D341Med (cell line): ENCODE results near the gene CACTIN.
A peak's percentile ranks its signal among the peaks of the same experiment; 100 is the strongest.

Experiments
- DNase-seq: peaks from one replicate; pipeline ENCODE4 v3.0.0; 2012; ENCODE audit warnings: low spot score

CACTIN gene

DNA sequence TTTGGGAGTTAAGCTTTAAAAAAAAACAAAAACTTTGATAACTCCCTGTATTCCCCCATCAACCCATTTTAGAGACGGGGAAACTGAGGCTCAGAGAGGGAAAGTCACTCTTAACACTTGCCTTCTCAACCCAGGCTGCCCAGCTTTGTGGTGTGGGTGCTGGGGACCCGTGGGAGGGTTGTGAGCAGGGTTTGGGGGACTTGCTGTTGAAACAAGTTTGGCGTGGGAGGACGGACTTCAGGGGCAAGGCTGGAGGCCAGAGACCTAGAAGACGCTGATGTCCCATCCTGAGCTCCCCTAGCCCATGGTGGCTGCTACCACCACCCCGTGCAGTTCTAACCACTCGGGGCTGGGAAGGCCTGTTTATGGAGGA lies 747 bp upstream of the CACTIN start:
- DNase-seq, result no peak

DNA sequence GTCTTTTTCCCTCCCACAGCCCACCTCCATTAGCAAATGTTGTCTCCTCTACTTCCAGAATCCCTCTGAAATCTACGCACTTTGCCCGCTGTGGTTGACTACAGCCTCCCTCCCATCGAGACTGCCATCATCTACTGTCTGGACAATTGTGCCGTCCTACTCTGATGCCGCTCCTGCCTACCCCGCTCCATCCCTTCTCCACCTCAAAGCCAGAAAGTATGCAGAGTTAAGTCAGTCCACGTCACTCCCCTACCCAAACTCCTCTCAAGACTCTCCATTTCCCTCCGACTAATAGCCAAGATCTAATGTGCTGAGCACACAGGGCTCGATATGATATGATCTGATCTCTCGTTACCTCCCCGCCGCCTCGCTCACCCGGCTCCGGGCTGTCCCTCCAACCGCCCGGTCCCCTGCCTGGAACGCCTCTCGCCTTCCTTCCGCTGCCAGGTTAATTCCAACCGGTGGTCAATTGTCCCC lies 556 bp downstream of the CACTIN start:
- DNase-seq, result no peak

DNA sequence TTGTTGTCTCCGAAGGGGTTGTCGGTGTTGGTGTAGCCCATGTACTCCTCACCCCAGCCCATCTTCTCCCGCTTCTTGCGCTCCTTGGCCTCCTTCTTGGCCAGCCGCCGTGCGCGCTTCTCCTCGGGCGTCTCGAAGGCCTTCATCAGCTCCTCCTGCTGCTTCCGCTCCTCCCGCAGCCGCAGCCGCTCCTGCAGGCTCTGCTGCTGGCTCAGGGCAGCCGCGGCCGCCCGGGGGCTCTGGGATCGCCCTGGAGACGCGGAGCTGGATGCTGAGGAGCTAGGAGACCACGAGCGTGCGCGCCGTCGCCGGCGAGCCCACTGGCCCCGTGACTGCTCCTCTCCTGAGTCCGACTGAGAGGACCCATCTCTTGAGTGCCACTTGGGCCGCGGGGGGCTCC lies 2.9 kb downstream of the CACTIN start:
- DNase-seq, result no peak

DNA sequence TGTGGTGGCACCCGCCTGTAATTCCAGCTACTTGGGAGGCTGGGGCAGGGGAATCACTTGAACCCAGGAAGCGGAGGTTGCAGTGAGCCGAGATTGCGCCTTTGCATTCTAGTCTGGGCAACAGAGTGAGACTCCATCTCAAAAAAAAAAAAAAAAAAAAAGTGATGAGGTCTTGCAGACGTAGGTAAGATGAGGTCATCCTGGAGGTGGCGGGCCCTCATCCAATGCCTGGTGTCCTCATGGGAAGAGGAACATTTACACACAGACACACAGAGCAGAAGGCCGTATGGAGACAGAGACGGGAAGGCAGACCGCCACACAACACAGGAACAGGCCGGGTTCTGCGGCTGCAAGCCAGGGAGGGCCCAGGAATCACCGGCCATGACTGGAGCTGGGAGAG lies 4.4 kb downstream of the CACTIN start:
- DNase-seq, result no peak

DNA sequence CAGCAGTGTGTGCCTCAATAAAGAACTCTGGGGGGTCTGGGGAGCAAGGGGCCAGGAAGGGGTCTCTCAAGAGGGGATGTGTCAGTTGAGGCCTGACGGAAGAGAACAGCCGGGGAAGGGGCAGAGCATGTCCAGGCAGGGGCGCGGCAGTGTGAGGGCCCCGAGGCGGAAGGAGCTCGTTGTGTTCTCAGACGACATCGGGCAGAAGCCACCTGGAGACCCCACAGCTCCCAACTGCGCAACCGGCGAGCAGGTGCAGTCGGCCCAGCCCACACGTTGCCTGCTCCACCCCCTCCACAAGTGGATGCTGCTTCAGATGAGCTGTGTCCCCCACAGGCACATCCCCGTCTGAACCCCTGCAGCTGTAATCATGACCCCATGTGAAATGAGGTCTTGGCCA lies 4.9 kb downstream of the CACTIN start:
- no peak for DNase-seq

DNA sequence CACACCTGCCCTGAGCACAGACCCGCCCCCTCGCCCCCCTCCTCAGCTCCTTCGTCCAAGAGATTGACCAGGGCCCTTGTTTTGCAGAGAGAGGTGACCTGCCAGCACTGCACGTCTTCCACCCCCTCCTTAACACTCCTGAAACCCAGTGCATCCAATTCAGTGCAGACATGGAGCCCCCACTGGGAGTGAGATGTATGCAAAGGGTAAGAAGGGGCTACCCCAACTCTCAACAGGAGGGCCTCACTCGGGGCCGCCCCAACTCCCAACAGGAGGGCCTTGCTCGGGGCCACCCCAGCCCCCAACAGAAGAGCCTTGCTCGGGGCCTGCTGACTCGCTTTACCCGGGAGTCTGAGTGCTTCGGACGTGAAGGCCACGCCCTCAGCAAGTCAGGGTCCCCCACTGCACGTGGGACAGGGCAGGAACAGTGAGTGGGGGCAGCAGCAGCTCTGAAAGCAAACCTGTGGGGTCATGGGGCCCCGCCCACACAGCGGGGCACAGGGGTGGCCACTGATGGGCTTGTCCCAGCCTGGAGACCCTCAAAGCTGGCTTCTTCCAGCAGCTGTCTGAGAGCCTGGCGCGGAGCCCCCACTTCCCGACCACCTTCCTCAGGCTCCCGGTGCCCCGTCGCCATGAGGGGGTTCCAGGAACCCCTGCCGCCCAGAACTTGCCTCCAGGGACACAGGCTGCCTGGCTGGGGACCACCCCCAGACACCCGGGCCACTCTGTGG lies 5.6 kb downstream of the CACTIN start:
- DNase-seq, result no peak

DNA sequence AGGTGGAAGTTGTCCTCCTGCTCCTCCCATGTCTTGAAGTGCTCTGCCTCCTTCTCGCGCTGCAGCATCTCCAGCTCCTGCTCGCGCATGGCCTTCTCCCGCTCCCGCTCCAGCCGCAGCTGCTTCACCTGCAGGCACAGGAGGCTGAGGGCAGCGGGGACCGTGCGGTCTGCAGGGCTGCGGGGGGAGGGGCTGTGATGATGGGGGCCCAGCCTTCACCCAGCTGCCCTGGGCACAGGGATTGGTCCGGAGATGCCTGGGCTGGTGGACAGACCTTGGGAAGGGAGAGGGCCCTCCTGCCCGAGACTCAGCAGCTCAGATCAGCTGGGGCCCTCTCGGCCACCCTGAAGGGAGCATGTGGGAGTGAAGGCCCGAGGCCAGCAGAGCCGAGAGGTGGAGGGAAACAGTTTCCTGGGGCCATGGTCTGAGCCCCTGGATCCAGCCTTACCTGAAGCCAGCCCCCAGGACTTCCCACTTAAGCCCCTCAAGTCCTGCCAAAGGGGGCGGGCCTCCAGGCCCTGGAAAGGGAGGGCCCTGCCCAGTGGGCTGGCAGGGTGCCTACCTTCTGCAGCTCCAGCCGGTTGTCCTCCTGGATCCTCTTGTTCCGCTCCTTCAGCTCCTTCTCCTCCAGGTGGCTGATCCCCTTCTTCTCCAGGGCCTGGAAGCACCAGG lies 6.3 kb downstream of the CACTIN start:
- DNase-seq, result no peak

DNA sequence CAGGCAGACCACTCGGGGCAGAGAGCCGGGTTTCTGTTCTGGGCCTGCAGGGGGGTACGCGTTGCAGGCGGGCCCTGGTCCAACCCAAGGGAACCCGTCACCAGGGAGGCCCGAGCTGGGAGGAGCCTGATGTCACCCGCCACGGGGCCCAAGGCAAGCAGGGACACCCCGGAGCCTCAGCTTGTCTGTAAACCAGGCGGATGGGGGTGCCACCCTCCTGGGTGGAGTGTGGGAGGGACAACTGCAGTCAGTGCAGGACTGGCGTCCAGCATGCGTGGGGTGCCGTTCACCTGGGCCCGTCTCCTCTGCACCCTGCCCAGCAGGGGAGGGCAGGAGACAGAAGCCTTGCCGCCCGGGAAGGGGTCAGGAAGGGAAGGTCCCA lies 7.0 kb downstream of the CACTIN start:
- DNase-seq, result no peak

DNA sequence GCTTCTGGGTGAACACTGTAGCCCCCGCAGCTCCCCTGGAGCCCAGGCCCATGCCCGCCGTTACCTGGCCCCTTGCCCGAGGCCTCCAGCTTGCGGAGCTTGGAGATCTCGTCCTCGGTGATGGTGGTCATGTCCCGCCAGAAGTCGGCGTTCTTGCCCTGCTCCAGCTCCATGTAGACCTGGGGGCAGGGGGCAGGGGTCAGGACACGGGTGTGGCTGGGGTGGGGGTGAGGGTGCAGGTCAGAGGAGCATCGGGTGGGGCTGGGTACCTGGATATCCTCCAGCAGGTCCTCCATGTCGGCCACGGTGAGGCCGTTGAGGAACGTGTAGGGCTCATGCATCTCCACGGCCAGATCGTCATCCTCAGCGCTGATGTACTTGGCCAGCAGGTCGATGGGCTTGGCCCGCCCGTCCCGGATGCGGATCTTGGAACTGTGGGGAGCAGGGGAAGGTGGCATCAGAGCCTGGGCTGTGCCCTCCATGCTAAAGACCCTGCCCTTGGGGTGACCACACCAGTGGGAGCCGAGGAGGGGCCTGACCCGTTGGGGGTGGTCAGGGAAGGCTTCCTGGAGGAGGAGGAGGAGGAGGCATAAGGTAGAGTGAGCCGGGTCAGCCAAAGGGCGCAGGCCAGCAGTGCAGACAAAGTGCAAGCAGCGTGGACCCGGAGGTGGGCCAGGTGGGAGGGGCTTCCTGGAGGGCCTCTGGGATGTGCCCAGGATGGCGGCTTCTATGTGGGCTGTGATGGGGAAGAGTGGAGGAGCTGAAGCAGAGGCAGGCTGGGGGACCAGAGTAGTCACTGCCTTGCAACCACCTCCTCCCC lies 7.6 kb downstream of the CACTIN start:
- no peak for DNase-seq

DNA sequence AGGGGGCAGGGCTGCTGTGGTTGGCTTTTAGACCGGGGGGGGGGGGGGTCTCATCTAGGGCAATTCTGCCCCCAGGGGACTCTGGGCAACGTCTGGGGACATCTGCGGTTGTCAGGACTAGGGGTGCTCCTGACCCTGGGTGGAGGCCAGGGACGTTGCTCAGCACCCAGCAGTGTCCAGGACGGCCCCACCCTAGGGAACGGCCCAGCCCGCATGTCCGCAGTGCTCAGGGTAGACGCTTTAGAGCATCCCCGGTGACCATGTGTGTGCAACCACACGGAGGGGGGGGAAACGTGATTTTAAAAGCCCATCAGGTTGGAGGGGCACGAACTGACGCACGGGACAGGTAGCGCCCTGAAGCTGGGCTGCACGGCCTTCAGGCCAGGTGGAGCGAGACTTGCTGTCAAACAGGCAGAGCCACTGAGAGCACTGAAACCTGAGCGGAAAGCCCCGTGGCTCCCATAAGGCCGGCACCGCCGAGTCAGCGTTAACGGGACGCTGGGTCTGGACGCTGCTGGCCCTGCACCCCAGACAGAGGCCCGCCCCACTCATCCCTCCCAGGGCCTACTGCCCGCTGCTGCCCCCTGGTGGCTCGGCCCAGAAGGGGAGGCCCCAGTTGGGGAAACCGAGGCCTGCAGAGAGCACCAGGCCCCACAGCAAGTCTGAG lies 8.3 kb downstream of the CACTIN start:
- DNase-seq, result peak; percentile 83

DNA sequence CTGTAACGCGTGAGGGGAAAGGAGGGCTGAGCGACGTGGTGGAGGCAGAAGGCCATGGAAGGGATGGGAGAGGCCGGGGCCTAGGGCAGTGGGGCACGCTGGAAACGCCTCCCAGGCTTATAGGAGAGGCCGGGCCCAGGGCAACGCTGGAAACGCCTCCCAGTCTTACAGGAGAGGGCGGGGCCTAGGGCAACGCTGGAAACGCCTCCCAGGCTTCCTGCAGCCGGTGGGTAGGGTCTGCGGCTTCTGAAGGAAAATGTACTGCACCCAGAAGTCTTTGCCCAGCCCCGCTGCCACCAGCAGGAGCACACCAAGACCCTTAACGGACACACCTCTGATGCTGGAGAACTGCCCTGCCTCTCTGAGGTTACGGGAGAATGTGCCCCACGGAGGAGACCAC lies 9.1 kb downstream of the CACTIN start:
- DNase-seq, result no peak

DNA sequence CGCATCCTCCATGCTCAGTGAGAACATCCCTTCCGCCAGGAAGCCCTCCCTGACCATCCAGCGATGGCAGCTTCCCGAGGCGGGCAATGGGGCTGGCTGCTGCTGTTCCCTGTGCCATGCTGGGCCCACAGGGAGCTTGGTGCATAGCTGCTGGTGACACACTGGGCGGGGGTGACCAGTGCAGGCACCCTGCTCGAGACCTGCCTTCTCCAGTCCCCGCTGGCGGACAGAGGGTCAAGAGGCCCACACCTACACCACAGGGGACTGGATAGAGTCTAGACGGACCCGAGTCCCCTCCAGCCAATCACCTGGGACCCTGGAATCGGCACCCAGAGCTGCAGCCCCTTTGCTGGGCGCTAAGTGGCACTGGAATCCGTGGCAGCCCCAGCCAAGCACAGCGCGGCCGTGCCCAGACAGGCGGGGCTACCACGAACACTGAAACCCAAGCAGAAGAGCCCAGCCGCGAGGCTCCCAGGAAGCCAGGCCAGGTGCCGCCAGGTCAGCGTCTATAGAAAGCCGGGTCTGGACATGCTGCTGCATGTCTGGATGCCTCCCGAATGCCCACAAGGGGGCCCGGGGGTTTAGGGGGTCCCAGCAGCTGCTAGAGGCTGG lies 11.0 kb downstream of the CACTIN start:
- DNase-seq, result no peak

DNA sequence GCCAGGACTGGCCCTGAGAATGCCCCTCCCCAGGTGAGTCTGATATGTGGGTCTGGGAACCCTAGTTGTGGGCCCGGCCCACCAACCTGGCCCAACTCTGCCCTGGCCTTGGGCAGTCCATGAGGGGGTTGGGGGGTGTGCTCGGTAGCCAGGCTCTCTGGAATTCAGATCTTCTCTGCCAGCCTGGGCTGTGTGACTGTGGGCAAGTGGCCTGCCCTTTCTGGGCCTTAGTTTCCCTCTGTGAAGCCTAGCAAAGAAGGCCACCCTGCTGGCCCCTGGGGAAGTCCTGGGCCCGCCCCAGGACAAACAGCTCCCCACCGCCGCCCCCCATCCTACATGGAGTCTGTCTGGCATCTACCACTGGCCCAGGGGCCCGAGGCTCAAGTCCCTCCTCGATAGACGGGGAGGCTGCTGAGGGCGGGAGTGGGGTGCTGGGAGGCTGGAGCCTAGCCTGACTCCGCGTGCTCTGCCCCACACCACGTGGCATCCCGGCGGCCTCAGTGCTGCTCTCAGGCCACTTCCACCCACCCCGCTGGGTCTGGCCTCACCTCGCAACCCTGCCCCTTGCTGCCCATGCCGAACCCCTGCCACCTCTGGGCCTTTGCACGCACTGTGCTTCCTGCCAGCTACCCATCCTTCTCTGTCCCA lies 11.6 kb downstream of the CACTIN start:
- no peak for DNase-seq

DNA sequence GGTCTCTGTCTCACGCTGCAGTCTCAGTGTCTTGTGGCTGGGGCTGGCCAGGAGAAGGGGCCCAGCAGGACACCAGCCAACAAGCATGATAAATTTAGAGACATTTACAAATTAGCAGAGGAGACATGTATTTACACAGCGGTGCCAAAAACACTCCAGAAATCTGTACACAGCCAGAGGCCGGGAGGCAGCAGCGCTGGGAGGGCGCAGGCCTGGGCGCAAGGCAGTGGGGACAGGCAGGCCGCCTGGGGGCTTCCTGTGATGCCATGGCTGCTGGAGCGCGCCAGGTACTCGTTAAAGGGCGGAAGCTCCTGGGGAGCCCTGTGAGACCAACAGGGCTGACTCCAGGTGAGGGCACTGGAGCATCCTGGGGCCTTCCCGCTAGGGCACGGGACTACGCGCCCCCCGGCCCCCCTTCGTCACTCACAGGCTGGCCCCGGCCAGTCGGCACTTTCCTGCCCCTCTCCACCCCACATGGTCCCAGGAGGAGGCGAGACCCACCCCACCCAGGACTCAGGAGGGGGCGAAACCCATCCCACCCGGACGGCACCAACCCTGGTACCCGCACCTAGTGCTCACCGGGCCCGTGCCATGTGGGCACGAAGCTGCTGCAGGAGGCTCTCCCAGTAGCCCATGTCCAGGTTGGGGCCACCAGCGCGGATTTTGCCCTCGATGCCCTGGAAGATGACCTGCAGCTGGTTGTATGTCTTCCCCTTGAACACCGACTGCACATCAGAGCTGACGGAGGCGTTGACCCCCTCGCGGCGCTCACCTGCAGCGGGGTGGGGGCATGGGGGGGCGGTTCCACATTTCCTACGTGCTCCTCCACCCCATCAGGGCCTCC lies 12.6 kb downstream of the CACTIN start:
- DNase-seq, result no peak

DNA sequence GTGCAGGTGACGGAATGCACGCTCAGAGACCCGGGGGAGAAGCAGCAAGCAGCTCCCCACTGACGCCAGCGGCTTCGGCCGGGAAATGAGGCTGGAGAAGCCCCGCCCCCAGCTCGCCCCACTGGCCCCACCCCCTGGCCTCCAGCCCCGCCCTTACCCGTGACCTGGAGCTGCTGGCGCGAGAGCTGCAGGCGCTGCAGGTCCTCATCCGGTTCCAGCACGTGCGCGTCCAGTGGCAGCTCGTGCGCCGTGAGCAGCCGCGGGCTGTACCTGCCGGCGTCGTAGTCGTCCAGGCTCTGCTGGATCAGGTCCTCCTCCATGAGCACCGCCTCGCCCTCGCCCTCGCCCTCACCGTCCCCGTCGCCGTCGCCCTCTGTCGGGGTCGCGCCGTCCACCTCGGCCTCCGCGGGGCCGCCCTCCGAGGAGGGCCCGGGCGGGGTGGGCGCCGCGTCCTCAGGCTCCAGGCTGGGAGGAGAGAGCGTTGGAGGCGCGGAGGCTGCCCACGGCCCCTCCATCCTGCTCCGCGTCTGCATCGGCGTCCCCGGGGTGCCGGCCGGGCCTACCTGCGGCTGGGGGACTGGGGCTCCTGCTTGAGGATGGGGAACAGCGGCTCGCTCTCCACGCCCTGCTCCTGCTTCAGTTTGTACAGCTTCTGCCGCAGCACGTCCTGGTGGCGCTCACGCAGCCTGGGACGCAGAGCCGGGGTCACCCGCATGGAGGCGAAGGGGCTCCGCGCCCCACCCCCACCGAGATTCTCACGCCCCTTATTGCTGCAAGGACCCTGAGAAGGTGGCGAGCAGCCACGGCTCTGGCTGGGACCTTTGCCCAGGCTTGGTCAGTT lies 13.5 kb downstream of the CACTIN start:
- no peak for DNase-seq

DNA sequence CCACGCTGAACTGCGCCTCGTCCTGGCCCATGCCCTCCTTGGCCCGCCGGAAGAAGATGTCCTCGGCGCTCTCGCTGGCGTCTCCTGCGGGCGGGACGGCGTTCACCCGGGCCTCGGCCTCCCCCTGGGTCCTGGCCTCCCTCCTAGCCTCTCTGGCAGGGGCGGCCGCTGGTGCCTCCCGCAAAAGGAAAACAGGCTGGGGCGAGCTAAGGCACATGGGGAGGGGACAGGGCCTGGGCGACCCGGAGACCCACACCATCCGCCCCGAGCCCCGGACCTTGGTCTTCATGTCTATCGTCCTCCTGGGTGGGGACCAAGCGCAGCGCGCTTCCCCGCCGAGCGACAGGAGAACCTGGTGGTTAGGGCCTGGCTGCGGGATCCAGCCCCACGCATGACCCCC lies 14.3 kb downstream of the CACTIN start:
- DNase-seq, result no peak

DNA sequence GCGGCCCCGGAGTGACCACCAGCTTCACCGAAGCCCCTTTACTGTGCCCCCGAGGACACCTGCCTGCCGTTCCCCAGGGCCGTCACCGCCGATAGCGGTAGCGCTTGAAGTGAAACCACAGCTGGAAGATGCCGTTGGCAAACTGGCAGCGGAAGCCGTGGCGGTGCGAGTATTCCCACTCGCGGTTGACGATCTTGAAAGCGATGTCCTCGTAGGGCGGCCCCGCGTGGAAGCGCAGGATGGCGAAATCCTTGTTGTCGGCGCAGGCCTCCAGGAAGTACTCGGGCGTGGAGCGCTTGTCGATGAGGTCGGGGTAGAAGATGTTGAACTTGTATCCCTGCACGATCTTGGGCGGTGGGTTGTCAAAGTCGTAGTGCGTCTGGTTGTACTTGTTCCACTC lies 14.7 kb downstream of the CACTIN start:
- no peak for DNase-seq

DNA sequence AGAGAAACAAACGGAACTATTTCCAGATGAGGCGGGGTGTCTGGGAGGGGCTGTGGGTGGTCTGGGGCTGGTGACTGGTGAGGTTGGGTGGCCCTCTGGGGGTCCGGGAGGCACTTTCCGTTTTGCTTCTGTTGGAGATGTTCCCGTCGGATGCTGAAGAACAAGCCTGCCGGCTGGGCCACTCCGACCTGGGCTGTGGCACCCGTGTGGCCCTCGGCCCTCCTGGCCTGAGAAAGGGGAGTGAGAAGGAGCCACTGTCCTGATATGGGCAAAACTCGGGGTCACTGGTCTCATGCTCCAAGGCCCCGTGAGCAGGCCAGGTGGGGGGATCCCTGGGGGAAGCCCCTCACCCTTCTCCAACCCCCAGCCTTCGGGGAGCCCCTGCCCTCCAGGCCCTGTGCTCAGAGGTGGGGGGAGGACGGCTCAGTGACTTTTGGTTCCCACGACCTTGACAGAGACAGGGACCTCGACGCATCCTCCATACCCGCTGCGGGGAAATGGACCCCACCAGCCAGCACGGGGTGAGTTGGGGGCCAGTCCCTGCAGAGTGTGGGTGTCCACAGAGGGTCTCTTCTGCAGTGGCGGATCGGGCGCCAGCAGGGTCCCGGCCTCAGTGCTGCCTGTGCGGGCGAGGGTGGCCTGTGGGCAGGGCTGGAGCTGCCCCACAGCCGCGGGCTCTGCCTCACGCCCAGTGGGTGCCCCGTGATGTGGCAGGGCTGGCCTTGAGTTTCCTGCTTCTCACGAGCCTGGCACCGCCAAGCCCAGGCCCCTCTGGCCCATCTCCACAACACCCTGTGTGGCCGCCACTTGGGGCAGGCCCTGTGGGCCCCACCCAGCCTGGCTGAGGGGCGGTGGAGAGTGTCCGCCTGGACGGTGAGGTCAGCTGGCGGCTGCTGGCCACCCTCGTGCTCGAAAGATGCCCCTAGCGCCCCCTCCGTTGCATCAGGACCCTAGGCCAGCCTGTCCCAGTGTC lies 15.6 kb downstream of the CACTIN start:
- no peak for DNase-seq
